EL (cell line): ENCODE measurements around the gene NECTIN4.
"Not testable (repeated sequence)": the region's sequence is repeated elsewhere in the genome, so short reads cannot be mapped to it uniquely, and the experiment has no call there.

Source experiments
- DNase-seq: peaks from one replicate; pipeline ENCODE4 v3.0.0-alpha.2; 2016

The NECTIN4 gene

DNA sequence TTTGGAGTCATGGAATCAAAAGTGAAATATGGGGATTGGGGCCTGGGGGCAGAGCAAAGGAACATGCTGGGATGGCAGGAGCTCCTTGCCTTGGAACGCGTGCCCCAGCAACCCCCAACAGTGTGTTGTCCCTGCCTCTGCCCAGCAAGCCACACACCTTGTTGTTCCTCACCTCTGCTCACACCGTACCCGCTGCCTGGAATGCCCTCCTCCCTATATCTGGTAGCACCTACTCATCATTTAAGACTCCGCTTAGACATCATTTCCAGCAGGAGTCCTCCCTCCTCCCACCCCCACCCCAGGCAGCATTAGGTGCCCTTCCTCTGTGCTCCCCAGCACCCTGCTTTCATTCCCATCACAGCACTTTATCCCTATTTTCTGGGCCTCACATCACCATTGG, 7.8 kb downstream of the NECTIN4 start:
- no peak for DNase-seq

DNA sequence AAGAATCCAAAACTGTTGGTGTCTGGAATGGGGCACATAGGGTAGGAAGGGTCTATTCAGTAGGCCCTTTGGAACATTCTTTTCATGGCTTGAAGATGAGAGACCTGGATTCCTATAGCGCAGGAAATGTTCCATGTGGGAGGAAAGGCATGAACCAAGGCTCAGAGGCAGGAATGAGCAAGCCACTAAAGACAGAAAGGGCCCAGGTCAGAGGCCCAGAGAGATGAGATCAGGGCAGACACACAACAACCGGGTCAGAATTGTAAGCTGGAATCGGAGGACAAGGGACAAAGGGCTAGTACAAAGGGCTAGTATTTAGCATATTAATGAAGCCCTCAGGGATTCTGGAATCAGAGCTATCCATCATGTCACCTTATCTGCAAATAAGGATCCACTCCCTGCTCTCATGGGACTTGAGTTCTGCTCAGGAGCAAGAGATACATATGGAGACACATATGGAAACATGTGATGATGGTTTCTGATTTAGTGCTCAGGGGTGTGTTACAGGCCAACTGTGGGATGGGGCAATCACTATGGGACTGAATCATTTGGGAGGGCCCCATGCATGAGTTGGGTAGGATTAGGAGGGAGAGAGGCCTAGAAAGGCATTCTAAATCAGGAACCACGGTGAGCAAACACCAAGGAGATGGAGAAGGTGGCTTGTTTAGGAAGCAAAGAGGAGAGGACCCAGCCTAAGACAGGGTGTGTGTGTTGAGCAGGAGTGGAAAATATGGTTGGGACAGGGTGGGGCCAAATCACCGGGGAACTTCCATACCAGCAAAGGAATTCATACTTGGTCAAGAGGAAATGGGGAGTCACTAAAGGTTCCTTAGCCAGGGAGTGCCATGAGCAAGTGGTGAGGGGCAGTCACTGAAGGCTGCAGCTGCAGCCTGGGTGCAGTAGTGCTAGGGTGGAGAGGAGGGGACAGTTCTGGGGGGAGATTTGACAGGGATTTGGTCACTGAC, 8.6 kb downstream of the NECTIN4 start:
- peak; percentile 49 for DNase-seq

DNA sequence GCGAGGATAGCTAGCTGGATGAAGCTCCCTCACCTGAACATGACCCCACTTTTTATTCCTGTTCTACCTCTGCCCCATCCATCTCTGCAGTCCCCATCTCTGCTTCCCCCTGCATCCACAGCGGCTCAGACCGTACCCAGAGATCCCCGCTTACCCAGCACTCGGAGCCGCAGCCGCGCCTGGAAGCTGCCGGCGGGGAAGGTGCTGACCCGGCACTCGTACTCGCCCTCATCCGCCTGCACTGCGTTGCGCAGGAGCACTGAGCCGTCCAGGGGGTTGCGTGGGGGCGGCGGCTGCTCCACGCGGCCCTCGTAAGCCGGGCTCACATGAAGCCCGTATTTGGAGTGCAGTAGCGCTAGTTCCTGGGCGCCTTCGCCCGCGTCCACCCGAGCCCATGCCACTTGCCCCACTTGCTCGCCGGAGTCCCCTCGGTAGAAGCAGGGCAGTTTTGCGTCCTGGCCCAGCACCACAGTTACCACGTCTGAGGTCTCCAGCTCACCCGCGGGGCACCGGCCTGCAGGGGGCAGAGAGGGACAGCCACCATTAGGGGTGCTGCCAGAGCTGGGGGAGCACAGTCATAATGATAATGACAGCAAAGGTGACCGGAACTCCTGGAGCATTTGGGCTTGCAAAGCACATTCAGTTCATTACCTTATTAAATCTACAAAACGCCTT, 9.8 kb downstream of the NECTIN4 start:
- no peak for DNase-seq

- DNase-seq = no peak
Measured at GRCh38 chr1:161077426-161077825, 11.9 kb downstream of the NECTIN4 start.

GRCh38 chr1:161076410-161076809, 12.9 kb downstream of the NECTIN4 start:
- no peak for DNase-seq

DNA sequence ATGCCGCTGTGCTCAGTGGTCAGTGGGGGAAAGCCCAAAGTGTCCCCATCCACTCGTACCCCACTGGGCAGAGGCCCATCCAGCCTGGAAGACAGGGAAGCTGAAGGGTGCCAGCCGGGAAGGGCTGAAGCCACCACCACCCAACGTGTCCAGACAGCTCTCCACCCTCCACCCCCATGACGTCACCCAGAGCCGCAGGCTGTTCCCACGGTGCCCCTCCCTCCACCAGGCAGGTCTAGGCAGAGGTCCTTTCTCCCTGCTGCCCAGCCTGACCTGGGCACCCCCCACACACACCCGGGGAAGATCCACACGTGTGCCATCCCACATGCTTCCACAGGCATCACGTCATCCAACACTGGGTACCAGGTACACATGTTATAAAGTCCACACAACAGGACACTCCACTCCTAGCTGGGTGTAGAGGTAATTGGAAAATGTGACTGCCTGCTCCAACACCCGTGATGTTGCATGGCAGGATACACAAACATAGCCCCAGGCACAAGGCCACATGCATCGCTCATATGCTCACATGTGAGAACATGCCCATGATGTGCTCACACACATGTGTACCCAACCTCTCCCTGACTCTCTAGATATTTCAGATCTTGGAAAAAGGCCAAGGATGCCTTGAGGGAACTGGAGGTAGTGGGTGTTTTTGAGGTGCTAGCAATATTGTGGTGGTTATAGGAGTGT, 14.5 kb downstream of the NECTIN4 start:
- no peak for DNase-seq

GRCh38 chr1:161073474-161074121, 15.8 kb downstream of the NECTIN4 start:
- no peak for DNase-seq

DNA sequence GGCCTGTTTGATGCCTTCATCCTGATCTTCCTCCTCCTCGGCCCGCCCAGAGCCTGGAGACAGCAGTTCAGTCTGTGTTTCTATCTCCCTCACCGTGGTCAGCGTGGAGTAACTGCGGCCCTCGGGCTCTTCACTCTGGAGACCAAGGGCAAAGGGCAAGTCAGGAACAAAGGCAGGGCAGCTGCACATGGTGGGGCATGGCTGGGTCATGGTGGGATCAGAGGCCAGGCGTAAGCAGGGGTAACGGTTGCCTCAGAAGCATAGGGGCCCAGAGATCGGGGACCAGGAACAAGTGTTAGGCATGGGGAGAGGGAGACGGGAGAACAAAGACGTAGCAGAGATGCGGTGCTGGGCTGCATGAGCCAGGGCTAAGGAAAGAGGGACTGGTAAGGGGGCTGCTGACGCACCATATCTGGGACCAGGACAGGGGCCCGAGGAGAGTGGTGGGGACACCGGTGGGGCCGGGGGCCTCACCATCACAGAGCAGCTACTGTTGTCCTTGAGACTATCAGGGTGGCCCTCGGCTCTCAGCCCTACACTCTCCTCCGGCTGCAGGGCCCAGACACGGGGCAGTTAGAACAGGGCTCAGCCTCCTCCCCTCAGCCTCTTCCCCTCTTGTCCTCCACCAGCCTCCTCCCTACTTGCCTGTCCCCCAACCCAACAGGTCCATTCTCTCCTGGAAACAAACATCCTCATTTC, 16.5 kb downstream of the NECTIN4 start:
- no peak for DNase-seq

DNA sequence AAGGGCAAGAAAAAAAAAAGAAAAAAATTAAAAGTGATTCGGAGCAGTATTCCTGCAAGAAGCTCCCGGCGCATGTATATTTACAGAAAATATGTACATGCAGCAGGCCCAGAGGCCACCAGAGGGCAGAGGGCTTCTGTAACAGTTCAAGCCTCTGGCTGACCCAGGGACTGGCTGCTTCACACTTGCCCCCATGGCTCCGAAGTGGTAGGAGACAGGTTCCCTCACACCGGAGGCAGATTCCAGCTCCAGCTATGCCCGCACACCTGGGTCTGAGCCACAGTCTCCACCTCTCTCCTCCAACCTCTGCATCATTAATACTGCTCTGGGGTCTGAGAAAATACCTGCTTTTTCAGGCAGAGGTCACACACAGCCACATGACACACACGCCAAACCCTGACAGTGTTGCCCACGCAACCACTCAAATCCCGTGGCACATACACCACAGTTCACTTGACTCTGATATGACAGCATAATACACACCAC, 17.4 kb downstream of the NECTIN4 start:
- DNase-seq = peak; percentile 36

GRCh38 chr1:161070761-161071160, 18.6 kb downstream of the NECTIN4 start:
- DNase-seq = no peak

DNA sequence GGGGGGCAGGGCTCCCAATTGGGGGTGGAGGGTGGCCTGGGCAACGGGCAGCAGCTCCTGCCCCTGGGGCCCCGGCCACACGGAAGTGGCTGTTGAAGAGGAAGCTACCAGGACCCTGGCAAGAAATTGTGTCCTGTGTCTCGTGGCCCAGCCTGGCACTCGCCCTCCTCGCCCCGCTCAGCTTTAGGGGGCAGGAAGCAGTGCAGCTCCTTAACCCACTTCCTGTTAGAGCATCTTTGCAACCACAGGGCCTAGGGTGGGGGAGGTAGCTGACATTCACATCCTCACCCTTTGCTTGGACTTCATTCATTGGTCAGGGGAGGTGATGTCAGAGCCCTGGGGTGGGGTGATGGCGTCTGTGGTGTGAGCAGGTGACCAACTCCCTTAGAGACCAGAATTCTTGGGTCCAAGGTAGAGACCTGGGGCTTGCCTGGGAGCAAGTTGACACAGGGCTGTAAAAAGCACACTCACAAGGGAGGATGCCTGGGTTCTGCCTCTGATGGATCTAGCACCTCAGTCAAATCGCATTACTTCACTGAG, 19.6 kb downstream of the NECTIN4 start, which contains the start of gene ARHGAP30:
Gene ARHGAP30, minus strand, starts transcription at position 161 of the 540 bp plus-strand sequence. CDS start 267 bp downstream, outside the sequence.
- DNase-seq = no peak

DNA sequence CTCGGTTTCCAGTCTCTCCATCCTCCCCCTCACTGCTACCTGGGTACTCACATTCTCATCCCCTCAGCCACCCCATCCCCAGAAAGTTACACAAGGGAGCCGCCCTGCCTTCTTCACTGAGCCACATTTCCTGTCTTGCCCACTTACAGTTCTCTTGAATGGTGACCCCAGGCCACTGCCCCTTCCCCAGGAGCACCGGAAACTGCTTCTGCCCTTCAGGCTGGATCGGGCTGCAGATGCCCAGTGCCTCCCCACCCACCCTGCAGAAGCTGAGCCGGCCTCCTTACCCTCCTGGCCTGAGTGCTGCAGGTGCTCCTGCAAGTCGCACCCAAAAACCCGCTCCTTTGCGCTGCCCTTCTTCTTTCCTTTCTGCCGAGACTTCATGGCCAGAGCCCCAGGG, 20.1 kb downstream of the NECTIN4 start:
- DNase-seq = no peak

GRCh38 chr1:161068306-161069234, 20.8 kb downstream of the NECTIN4 start:
- peak; percentile 20 for DNase-seq

DNA sequence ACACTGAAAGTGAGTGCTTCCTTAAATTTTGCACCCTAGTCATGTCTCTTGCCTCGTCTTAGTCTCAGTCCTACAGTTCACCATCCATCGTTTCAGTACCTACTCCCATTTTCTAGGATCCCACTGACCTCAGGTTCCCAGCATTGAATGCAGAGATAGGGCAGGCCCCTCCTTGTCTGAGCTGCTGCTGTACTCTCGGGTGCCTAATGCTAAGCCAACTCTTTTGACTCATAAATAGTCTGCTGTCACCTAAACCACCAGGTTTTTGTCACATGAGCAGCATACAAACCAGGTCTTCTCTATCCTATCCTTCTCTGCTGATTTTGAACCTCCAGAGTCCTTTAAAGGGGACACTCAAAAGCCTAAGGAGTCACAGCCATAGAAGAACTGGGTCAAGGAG, 22.7 kb downstream of the NECTIN4 start:
- no peak for DNase-seq

GRCh38 chr1:161065681-161066080, 23.7 kb downstream of the NECTIN4 start:
- DNase-seq = not testable (repeated sequence)

- not testable (repeated sequence) for DNase-seq
Measured at GRCh38 chr1:161063936-161064335, 25.4 kb downstream of the NECTIN4 start.

GRCh38 chr1:161061419-161061818, 27.9 kb downstream of the NECTIN4 start:
- no peak for DNase-seq

GRCh38 chr1:161059293-161059692, 30.1 kb downstream of the NECTIN4 start:
- DNase-seq = no peak

GRCh38 chr1:161054805-161055204, 34.6 kb downstream of the NECTIN4 start:
- DNase-seq = no peak

DNA sequence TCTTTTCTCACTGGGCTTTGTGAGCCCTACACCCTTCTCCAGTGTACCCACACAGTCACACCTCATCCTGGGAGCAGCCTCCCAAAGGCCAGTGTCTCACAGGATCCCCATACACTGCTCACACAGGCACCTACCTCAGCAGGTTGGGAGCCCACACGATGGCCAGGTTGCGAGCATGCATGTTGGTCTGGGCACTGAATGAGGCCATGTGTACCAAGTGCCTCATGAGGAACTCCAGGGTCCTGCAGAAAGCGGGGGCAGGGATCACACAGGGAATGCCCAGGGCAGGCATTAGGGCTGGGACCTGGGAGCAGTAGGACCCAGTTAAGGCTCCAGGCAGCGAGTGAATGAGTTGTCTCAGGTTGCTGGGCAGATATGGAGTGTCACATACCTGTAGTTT, 35.1 kb downstream of the NECTIN4 start:
- no peak for DNase-seq
